PC-9 (cell line): ENCODE measurements around the gene CD2AP.

Source experiments
- EZH2 ChIP-seq: fragments of 200-600 bp; sonication (generic); IDR thresholded peaks from 2 replicates; pipeline ENCODE4 v1.8.0; 2017; ENCODE audit warnings: antibody characterized with exemption, low read depth
- TF ChIP-seq, protein P1 (sequence below): fragments of 200-600 bp; sonication (generic); conservative IDR thresholded peaks from 2 replicates; pipeline ENCODE4 v1.6.1; 2017; ENCODE audit warnings: mixed run types, antibody characterized with exemption, mild to moderate bottlenecking, moderate library complexity

- TF ChIP-seq, protein P1, sequence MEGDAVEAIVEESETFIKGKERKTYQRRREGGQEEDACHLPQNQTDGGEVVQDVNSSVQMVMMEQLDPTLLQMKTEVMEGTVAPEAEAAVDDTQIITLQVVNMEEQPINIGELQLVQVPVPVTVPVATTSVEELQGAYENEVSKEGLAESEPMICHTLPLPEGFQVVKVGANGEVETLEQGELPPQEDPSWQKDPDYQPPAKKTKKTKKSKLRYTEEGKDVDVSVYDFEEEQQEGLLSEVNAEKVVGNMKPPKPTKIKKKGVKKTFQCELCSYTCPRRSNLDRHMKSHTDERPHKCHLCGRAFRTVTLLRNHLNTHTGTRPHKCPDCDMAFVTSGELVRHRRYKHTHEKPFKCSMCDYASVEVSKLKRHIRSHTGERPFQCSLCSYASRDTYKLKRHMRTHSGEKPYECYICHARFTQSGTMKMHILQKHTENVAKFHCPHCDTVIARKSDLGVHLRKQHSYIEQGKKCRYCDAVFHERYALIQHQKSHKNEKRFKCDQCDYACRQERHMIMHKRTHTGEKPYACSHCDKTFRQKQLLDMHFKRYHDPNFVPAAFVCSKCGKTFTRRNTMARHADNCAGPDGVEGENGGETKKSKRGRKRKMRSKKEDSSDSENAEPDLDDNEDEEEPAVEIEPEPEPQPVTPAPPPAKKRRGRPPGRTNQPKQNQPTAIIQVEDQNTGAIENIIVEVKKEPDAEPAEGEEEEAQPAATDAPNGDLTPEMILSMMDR: no peak
- no peak for TF ChIP-seq EZH2
Observed at GRCh38 chr6:47571488-47571887, 93.9 kb downstream of the CD2AP start.
